Measurements from ENCODE around the gene NCOA5. TPM values are rescaled to one million over a fixed set of nuclear protein-coding genes. Genes with fewer than 3 reads are reported as not detected.

Gene NCOA5
- 39.6 TPM for polyA plus RNA-seq (2013, experiment 1 of 2)
- 39.5 TPM for polyA plus RNA-seq (2013, experiment 2 of 2)

DNA sequence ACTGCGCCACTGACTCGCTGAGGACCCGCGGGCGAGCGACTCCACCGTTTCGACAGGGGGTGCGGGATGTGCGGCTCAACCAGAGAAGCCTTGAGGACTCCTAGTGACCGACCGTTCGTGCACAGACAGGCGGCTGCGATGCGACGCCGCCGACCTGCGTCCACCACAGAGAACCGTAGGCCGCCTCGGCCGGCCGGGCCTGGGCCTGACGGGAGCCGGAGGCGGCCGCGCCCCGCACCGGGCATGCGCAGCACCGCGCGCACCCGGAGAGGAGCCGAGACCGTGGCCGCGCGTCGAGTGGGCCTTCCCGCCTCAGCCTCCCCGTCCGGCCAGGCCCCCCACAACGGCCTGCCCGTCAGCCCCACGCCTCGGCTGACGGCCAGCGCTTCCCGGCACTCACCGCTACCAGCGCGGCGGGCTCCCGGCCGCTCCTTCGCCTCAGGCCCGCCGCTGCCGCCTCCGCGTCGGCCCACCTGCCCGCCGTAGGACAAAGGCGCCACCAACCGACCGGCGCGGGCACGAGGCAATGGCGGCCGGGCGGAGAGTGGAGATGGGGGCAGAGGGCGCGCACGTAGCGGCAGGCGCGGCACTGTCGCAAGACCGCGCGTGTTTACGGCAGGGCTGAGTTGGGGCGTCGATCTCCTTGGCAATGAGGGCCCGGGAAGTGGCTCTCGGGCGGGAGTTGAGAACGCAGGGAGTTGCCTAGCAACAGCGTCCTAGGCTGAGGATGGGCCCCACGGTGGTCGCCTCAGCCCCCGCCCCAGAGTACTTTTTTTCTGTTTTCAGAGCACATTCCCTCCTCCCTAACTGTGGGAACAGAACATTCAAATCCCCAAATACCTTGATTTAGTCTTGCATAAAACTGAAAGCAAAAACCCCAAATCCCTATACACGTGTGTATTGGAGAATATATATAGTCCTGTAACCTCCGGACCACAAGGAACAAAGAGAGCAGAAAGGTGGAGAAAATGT, at the start of gene NCOA5:
NCOA5 (minus strand) TSS at position 546 of the 972 bp plus-strand sequence. CDS start 10,538 bp downstream, outside the sequence.
- Histone ChIP-seq H2BK15ac (replicated peaks; ENCODE audit: low read depth) (no peak within 1 kb of the TSS), H3K36me3 (ENCODE audit: control insufficient read depth, insufficient read depth, low read length) (no peaks in the 10 kb centered on the region), H3K79me1 (ENCODE audit: low read length) (peaks cover 7% of the 10 kb centered on the region), H3K56ac (ENCODE audit: low read length) (peak within 1 kb of the TSS; percentile 100), H4K5ac (ENCODE audit: low read length) (no peak within 1 kb of the TSS), H3K9ac (ENCODE audit: low read length) (peak within 1 kb of the TSS; percentile 99), H2AK5ac (ENCODE audit: low read length) (no peak within 1 kb of the TSS), H3K4me2 (ENCODE audit: low read length) (peak within 1 kb of the TSS; percentile 52), H3K23ac (ENCODE audit: low read length) (peak within 1 kb of the TSS; percentile 89), H3K4me3 (ENCODE audit: low read length) (peak within 1 kb of the TSS; percentile 97), H3K18ac (ENCODE audit: low read length) (peak within 1 kb of the TSS; percentile 69), H3K27ac (ENCODE audit: low read depth, low read length) (peak within 1 kb of the TSS; percentile 98), H3K27me3 (ENCODE audit: insufficient read depth, low read length, poor library complexity) (no peaks in the 10 kb centered on the region), H3K4ac (ENCODE audit: low read depth, low read length) (peak within 1 kb of the TSS; percentile 66), H4K8ac (ENCODE audit: low read depth, low read length) (no peak within 1 kb of the TSS), H2BK5ac (ENCODE audit: low read length) (peak within 1 kb of the TSS; percentile 82), H2BK120ac (ENCODE audit: low read depth, low read length) (no peak within 1 kb of the TSS), H3K79me2 (ENCODE audit: control insufficient read depth, insufficient read depth, low read length) (peaks cover 41% of the 10 kb centered on the region), H3K4me1 (ENCODE audit: control insufficient read depth, low read depth, low read length) (peaks cover 7% of the 10 kb centered on the region)
- DNase-seq, result peak; percentile 98
- WGBS (ENCODE audit: extremely low coverage, insufficient coverage, low lambda C conversion rate), result no CpG with 5 or more reads among the region's 100 CpGs

DNA sequence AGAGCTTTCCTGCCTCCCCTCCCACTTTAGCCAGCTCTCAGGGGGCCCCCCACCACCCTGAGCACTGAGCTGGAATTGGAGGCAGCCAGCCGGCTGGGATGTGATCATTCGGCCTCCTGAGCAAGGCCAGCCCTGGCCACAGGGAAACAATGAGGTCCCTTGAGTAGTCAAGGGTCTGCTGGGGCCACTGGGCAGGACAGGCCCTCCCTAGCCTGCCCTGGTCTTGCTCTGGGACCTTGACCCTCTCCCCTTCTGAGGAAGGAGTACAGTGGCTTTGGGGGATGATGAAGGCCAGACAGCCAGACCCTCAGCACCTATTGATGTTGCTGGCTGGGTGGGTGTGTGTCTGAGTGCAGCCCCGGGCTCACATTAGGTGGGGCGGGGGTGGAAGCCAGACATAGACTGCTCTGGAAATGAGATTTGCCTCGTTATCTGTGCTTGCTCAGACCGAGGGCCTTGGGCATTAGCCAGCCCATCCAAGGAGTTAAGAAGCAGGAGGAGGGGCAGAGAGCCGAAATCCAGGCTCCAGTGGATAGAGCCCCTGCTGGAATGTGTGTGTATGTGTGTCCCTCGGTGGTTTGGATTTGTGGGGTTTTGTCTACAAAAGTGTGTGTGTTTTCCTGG, 49.6 kb upstream of the NCOA5 start:
- no peak overlapping the region for H3K18ac ChIP-seq (ENCODE audit: low read length)
- H3K56ac ChIP-seq (ENCODE audit: low read length), result no peak overlapping the region
- peak overlapping the region; percentile 72 for H3K23ac ChIP-seq (ENCODE audit: low read length)
- no peaks in the 10 kb centered on the region for H3K79me1 ChIP-seq (ENCODE audit: low read length)
- no peak overlapping the region for H2AK5ac ChIP-seq (ENCODE audit: low read length)
- H3K4me3 ChIP-seq (ENCODE audit: low read length), result no peak overlapping the region
- peak; percentile 41 for DNase-seq
- no peaks in the 10 kb centered on the region for H3K79me2 ChIP-seq (ENCODE audit: control insufficient read depth, insufficient read depth, low read length)
- H2BK120ac ChIP-seq (ENCODE audit: low read depth, low read length), result no peak overlapping the region
- H3K4ac ChIP-seq (ENCODE audit: low read depth, low read length), result no peak overlapping the region
- no peak overlapping the region for H4K5ac ChIP-seq (ENCODE audit: low read length)
- WGBS (ENCODE audit: extremely low coverage, insufficient coverage, low lambda C conversion rate), result no CpG with 5 or more reads among the region's 8 CpGs
- H4K8ac ChIP-seq (ENCODE audit: low read depth, low read length), result no peak overlapping the region
- no peak overlapping the region for H3K9ac ChIP-seq (ENCODE audit: low read length)
- no peak overlapping the region for H2BK15ac ChIP-seq (replicated peaks; ENCODE audit: low read depth)
- peaks cover 2% of the 10 kb centered on the region for H3K4me1 ChIP-seq (ENCODE audit: control insufficient read depth, low read depth, low read length)
- H3K27me3 ChIP-seq (ENCODE audit: insufficient read depth, low read length, poor library complexity), result no peaks in the 10 kb centered on the region
- H3K27ac ChIP-seq (ENCODE audit: low read depth, low read length), result no peak overlapping the region
- H3K36me3 ChIP-seq (ENCODE audit: control insufficient read depth, insufficient read depth, low read length), result no peaks in the 10 kb centered on the region
- no peak overlapping the region for H3K4me2 ChIP-seq (ENCODE audit: low read length)
- H2BK5ac ChIP-seq (ENCODE audit: low read length), result no peak overlapping the region

DNA sequence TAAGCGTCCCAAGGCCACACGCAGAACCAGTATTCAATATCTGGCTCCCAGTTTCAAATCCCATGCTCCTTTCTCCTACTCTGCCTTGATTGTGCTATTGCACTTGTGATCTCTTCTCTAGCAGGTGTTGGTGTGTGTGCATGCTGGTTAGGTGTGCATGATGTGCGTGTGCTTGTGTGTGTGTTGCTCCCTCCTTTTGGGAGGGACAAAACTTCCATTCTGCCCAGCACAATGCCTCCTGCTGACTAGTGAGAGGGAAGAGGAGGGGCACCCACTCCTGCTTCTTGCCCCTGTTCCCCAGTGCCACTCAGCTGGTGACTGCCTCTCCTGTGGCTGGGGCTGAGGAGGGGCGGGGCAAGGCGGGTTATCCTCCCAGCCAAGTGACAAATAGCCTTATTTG, 48.1 kb upstream of the NCOA5 start:
- no peak overlapping the region for H3K4ac ChIP-seq (ENCODE audit: low read depth, low read length)
- WGBS (ENCODE audit: extremely low coverage, insufficient coverage, low lambda C conversion rate), result no CpG with 5 or more reads among the region's 5 CpGs
- no peak overlapping the region for H3K27ac ChIP-seq (ENCODE audit: low read depth, low read length)
- H3K79me1 ChIP-seq (ENCODE audit: low read length), result no peaks in the 10 kb centered on the region
- H3K23ac ChIP-seq (ENCODE audit: low read length), result no peak overlapping the region
- no peak overlapping the region for H2BK15ac ChIP-seq (replicated peaks; ENCODE audit: low read depth)
- H2AK5ac ChIP-seq (ENCODE audit: low read length), result no peak overlapping the region
- H2BK120ac ChIP-seq (ENCODE audit: low read depth, low read length), result no peak overlapping the region
- H4K8ac ChIP-seq (ENCODE audit: low read depth, low read length), result no peak overlapping the region
- peaks cover 2% of the 10 kb centered on the region for H3K4me1 ChIP-seq (ENCODE audit: control insufficient read depth, low read depth, low read length)
- H3K56ac ChIP-seq (ENCODE audit: low read length), result no peak overlapping the region
- no peak overlapping the region for H2BK5ac ChIP-seq (ENCODE audit: low read length)
- no peaks in the 10 kb centered on the region for H3K36me3 ChIP-seq (ENCODE audit: control insufficient read depth, insufficient read depth, low read length)
- no peak overlapping the region for H3K4me3 ChIP-seq (ENCODE audit: low read length)
- H4K5ac ChIP-seq (ENCODE audit: low read length), result no peak overlapping the region
- no peak overlapping the region for H3K18ac ChIP-seq (ENCODE audit: low read length)
- no peaks in the 10 kb centered on the region for H3K79me2 ChIP-seq (ENCODE audit: control insufficient read depth, insufficient read depth, low read length)
- no peak overlapping the region for H3K4me2 ChIP-seq (ENCODE audit: low read length)
- no peak overlapping the region for H3K9ac ChIP-seq (ENCODE audit: low read length)
- H3K27me3 ChIP-seq (ENCODE audit: insufficient read depth, low read length, poor library complexity), result no peaks in the 10 kb centered on the region
- DNase-seq, result no peak

DNA sequence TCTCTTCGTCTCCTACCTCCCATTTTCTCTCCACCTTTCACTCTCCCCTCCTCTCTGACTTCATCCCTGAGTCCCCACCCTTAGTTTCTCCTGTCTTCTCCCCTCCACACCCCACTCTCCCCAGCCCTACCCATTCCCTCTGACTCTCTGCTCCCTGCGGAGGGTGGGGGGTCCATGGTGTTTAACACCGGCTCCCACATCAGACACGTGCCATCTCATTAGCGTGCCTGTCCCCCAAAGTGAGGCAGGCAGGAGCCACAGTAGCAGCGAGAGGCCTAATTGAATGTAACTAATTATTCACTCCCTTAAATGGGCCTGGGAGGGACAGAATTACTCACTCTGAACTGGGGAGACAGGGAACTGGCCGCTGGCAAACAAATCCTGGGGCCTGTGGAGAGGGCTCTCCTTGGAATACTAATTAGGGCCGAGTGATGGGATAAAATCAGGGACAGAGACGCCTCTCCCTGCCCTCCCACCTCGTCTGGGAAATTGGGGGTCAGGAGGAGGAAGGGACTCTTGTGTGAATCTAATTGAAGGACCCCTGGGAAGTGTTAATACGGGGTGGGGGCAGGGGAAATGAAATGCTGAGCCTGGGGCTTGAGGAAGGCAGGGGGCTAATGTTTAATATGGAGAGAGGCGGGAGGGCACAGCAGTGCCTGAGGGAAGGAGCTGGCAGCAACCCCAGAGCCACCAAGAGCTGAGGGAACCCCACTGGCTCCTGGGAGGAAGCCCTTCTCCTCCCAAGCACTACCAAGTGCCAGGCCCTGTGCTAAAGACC, 46.3 kb upstream of the NCOA5 start:
- Histone ChIP-seq H3K56ac (ENCODE audit: low read length) (peak overlapping the region; percentile 19), H3K4me3 (ENCODE audit: low read length) (no peak overlapping the region), H3K79me2 (ENCODE audit: control insufficient read depth, insufficient read depth, low read length) (no peaks in the 10 kb centered on the region), H2BK120ac (ENCODE audit: low read depth, low read length) (no peak overlapping the region), H3K4me2 (ENCODE audit: low read length) (no peak overlapping the region), H3K79me1 (ENCODE audit: low read length) (no peaks in the 10 kb centered on the region), H4K5ac (ENCODE audit: low read length) (no peak overlapping the region), H3K4ac (ENCODE audit: low read depth, low read length) (no peak overlapping the region), H3K27me3 (ENCODE audit: insufficient read depth, low read length, poor library complexity) (no peaks in the 10 kb centered on the region), H3K36me3 (ENCODE audit: control insufficient read depth, insufficient read depth, low read length) (no peaks in the 10 kb centered on the region), H2AK5ac (ENCODE audit: low read length) (no peak overlapping the region), H3K27ac (ENCODE audit: low read depth, low read length) (no peak overlapping the region), H2BK5ac (ENCODE audit: low read length) (no peak overlapping the region), H3K9ac (ENCODE audit: low read length) (no peak overlapping the region), H4K8ac (ENCODE audit: low read depth, low read length) (no peak overlapping the region), H3K4me1 (ENCODE audit: control insufficient read depth, low read depth, low read length) (peaks cover 2% of the 10 kb centered on the region), H3K23ac (ENCODE audit: low read length) (no peak overlapping the region), H3K18ac (ENCODE audit: low read length) (no peak overlapping the region), H2BK15ac (replicated peaks; ENCODE audit: low read depth) (no peak overlapping the region)
- WGBS (ENCODE audit: extremely low coverage, insufficient coverage, low lambda C conversion rate), result no CpG with 5 or more reads among the region's 12 CpGs
- peak; percentile 22 for DNase-seq

DNA sequence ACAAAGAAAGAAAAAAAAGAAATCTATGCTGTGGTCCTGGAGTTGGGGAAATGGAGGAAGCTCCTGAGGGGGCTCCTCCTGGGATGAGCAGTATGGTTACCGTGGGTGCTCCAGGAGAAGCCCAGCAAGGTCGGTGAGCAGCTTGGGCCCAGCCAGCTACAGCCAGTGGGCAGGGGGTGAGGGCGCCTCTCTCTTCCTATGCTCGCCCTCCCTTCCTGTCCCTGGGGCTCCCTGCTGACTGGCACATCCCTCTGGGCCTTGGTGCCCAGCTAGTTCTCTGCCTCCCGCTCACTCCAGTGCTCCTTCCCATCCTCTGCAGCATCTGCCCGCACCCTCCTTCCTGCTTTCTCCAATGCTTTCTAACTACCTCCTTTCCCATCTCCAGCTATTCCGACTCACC, 45.0 kb upstream of the NCOA5 start:
- H2BK120ac ChIP-seq (ENCODE audit: low read depth, low read length), result no peak overlapping the region
- H3K4me1 ChIP-seq (ENCODE audit: control insufficient read depth, low read depth, low read length), result peaks cover 2% of the 10 kb centered on the region
- no peak overlapping the region for H4K8ac ChIP-seq (ENCODE audit: low read depth, low read length)
- no peak overlapping the region for H2BK5ac ChIP-seq (ENCODE audit: low read length)
- H3K56ac ChIP-seq (ENCODE audit: low read length), result no peak overlapping the region
- no peak overlapping the region for H3K18ac ChIP-seq (ENCODE audit: low read length)
- no peak overlapping the region for H3K4me3 ChIP-seq (ENCODE audit: low read length)
- H3K9ac ChIP-seq (ENCODE audit: low read length), result no peak overlapping the region
- H3K23ac ChIP-seq (ENCODE audit: low read length), result no peak overlapping the region
- no peaks in the 10 kb centered on the region for H3K79me2 ChIP-seq (ENCODE audit: control insufficient read depth, insufficient read depth, low read length)
- H2BK15ac ChIP-seq (replicated peaks; ENCODE audit: low read depth), result no peak overlapping the region
- no peak overlapping the region for H4K5ac ChIP-seq (ENCODE audit: low read length)
- DNase-seq, result no peak
- no peaks in the 10 kb centered on the region for H3K27me3 ChIP-seq (ENCODE audit: insufficient read depth, low read length, poor library complexity)
- no peaks in the 10 kb centered on the region for H3K79me1 ChIP-seq (ENCODE audit: low read length)
- H3K4ac ChIP-seq (ENCODE audit: low read depth, low read length), result no peak overlapping the region
- H3K4me2 ChIP-seq (ENCODE audit: low read length), result no peak overlapping the region
- H2AK5ac ChIP-seq (ENCODE audit: low read length), result no peak overlapping the region
- no peaks in the 10 kb centered on the region for H3K36me3 ChIP-seq (ENCODE audit: control insufficient read depth, insufficient read depth, low read length)
- no peak overlapping the region for H3K27ac ChIP-seq (ENCODE audit: low read depth, low read length)
- no CpG with 5 or more reads among the region's 7 CpGs for WGBS (ENCODE audit: extremely low coverage, insufficient coverage, low lambda C conversion rate)
